Subcutaneous adipose tissue (tissue), 4 donors: Measurements from ENCODE around the gene BBOX1. TPM values are rescaled to one million over a fixed set of nuclear protein-coding genes. Genes with fewer than 3 reads are reported as not detected.

Experiments
- total RNA-seq, 4 donors: library from RNA; depleted of rRNA; stranded (reverse); fragments of >200 nt; gene quantifications; one replicate each; pipeline ENCODE4 v1.1.0, GENCODE V29; 2016
- TF ChIP-seq, protein P1 (sequence below): fragments of 450-650 bp; IDR thresholded peaks from one replicate; pipeline ENCODE4 v1.5.1; 2016; ENCODE audit warnings: low read depth, mild to moderate bottlenecking, control low read depth, antibody characterized with exemption, moderate library complexity

BBOX1 gene
- total RNA-seq, 4 donors from 2014 or later = not detected

DNA sequence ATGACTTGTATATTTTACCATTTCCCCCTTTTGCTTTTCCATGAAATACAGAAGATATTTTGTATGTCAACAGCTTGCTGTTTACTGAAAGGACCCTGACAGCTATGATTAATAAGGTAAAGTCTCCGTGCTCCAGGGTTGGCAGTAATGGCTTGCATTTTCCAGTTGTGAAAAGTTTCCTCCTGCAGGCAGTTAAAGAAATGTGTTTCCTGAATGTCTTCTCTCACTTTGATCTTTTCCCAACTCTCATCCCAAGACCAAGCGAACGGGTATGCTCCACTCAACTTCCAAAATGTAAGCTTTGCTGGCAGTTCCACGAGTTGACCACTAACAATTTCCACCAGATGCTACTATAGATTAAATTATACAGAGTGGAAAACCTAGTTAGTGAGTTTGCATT is 37.8 kb upstream of the BBOX1 start:
- TF ChIP-seq, protein P1, sequence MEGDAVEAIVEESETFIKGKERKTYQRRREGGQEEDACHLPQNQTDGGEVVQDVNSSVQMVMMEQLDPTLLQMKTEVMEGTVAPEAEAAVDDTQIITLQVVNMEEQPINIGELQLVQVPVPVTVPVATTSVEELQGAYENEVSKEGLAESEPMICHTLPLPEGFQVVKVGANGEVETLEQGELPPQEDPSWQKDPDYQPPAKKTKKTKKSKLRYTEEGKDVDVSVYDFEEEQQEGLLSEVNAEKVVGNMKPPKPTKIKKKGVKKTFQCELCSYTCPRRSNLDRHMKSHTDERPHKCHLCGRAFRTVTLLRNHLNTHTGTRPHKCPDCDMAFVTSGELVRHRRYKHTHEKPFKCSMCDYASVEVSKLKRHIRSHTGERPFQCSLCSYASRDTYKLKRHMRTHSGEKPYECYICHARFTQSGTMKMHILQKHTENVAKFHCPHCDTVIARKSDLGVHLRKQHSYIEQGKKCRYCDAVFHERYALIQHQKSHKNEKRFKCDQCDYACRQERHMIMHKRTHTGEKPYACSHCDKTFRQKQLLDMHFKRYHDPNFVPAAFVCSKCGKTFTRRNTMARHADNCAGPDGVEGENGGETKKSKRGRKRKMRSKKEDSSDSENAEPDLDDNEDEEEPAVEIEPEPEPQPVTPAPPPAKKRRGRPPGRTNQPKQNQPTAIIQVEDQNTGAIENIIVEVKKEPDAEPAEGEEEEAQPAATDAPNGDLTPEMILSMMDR = no peak

DNA sequence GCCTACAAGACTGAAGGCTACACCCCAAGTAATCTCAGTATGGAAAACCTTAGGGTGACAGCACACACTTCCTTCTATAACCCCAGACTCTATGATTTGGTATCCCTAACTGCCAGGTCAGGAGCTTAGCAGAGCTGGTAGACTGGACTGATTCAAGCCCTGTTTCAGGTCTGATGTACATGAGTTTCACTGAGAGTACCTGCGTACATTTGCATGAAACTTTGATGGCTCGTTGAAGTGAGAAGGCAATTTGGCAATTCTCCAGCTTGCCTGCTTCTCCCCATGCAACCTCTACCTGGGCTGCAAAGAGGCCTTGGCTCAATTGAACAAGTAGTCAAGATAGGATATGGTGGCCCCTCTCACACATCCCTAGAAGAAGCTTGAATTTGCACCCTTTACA is 36.5 kb upstream of the BBOX1 start:
- TF ChIP-seq, protein P1 = no peak

DNA sequence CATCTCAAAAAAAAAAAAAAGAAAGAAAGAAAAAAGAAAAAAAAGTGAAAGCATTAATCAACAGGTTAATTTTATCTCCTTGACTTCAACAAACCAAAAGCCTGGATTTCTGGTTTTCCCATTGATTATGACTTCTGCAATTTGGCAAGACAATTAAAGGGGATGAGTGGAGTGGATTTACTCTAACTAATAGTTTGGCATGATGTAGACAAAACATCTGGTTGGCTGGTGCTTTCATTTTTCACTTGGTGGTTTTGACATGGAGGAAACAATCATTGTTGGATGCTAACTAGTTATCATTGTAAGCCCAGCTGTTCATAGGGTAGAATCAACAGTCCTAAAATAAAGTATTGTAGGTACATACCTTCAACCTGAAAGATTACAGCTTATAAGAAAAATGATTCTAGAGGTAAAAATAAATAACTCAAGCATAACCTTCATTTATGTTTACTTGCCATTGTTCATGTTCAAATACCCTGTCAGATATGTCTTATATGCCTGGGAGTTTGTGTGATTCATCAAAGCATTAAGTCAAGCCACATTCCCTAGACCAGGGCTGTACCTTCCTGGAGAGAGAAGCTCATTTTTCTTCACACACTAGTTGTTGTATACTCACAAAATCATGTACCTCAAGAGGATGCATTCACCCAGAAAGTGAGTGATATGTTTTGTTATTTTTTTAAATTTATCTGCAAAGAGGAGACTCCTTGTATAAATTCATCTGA is 31.6 kb upstream of the BBOX1 start:
- TF ChIP-seq, protein P1 = no peak

DNA sequence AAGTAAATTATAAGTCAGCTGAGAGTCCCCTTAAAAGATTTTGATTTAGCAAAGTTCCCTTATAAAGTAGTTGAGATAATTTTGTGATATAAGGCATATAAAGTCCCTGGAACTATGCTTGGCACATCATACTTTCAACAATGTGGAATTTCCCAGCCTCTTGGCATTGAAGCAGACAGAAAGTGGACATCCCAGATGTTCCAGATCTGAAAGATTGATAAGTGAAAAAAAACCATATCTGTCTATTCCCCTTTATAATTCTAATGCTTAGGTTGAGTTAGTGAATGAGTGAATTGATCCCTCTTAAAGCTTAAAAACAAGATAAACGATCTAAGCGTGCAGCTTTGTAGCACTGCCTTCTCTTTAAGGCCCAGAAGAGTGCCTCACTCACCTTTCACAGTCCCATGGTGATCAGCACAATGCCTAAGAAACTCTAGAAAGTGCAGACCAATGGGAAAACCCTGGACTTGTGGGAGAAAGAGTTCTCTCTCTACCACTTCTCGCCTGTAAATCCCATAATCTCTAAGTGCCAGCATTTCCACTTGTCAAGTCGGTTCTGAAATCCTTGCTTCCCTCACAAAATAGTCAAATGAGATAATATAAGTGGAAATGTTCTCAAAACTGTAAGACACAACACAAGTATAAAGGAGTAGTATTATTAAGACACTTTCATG is 28.9 kb upstream of the BBOX1 start:
- TF ChIP-seq, protein P1 = no peak

DNA sequence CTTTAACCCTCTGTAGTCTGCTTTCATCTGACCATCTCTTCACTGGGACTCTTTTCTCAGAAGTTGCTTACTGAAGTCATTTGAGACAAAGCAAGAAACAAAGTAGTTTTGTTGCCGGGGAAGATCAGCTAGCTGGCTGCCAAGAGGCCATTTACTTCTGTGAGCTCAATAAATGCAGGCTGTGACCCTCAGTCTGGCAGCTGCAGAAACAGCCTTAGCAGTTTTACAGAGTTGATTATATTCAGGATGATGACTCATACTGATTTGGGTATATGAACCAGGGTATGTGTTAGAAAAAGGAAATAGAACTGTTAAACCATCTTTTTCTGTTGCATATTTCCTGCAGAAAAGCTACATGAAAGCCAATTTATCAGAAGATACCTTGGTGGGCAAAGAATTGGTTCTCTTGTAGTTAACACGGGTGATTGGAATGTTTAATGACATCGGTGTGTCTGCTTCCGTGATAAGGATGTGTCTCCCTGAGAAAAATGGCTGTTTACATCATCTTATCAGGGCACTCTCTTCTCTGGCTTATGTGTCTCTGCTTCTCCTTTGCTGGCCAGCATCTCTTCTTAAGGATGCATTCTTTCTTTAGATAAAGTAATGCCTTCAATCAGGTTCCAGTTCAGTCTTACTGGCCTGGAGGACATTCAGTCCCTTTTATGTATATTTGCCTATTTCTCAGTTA is 28.2 kb upstream of the BBOX1 start:
- TF ChIP-seq, protein P1 = no peak

DNA sequence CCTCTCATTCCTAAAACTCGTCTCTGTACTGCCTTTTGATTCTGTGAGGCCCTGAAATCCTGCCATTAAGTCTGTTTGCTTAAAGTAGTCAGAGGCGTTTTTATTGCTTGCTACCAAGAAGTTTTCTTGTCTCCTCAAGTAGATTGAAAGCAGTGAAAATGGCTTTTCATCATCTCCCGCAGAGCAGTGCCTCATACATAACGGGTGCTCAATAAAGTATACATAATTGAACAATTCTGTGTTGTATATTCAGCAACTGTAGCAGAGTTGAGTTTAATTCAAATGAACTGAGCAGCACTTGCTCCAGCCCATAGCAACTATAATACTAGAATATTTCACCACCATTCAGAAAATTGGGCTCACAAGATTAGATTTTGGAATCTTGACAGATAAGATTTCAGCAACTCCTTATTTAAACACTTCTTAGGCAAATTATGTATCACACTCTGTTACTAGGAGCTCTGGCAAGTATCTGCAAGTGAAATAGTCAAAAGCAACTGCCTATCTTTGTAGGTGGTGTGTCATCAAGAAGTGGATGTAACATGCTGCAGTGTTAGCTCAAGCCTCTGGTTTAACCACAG is 26.7 kb upstream of the BBOX1 start:
- TF ChIP-seq, protein P1 = no peak
